ENCODE results near the gene ATXN7L1. TPM values are rescaled to one million over a fixed set of nuclear protein-coding genes. Genes with fewer than 3 reads are reported as not detected.
"Not testable (repeated sequence)": the region's sequence is repeated elsewhere in the genome, so short reads cannot be mapped to it uniquely, and the experiment has no call there.

Gene ATXN7L1
- total and polyA plus RNA-seq, 4 donors: 7.1 to 11.0 (median 8.5) TPM

DNA sequence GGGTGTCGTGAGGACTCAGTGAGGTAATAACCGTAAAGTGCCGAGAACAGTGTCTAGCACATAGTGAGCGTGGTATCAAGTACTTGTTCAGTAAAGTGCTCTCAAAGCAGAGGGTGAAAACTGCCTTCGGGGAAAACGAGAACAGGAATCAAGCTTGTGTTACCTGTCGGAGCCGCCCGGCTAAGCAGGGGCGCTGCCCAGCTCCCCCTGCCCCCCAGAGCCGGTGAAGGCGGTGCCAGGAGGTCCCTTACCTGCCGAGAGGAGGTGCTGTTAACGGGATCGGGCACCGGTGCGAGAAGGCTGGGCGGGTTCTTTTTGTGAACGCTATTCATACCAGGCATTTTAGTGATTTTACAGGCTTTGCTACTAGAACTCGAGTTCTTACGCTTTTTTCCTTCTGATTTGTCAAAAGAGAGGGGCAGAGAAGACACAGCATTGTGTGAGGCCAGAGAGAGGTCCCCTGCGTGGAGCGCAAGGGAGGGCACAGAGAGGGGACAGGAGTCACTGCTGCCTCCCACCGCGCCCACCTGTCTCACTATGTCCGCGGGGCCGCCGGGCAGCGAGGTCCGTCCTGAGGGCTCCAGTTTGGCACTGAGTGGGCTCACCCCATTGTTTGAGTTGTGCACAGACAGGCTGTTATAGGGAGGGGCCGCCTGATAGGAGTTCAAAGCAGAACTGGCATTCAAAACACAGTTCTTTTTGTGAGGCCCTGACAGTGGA, 262.6 kb downstream of the ATXN7L1 start:
- Histone ChIP-seq H3K9me3 (ENCODE audit: control insufficient read depth, insufficient read depth, low read length) (no peaks in the 10 kb centered on the region), H3K27ac (ENCODE audit: low read depth, low read length) (no peak overlapping the region), H3K4me1 (ENCODE audit: control insufficient read depth, insufficient read depth, low read length) (peaks cover 8% of the 10 kb centered on the region), H3K27me3 (ENCODE audit: control insufficient read depth, insufficient read depth, low read length) (no peaks in the 10 kb centered on the region), H3K4me3 (ENCODE audit: low read depth, low read length) (no peak overlapping the region), H3K36me3 (ENCODE audit: control insufficient read depth, insufficient read depth, low read length) (peaks cover 46% of the 10 kb centered on the region)
- WGBS (ENCODE audit: insufficient coverage): 93% methylated on average over 32 of the region's 32 CpGs
- DNase-seq (ENCODE audit: low read depth in 4 of 6, low spot score in 6 of 6): no peak

DNA sequence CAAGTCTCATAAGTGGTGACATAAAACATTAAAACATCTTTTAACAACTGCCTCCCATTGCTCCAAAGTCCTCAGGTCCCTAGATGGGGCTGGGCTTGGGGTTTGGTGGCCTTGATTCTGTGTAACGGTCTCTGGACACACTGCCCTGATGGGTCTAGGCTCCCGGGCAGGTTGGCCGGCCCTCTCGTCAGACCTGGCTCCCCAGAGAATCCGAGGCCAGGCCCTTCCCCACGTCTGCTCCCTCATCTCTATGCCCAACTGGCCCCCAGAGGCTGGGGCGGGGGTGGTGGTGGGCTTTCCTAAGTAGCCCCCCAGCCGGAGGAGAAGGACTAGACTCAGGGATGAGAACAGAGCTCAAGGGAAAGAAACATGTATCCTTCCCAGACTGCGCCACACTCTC, 263.6 kb downstream of the ATXN7L1 start:
- Histone ChIP-seq H3K9me3 (ENCODE audit: control insufficient read depth, insufficient read depth, low read length) (no peaks in the 10 kb centered on the region), H3K36me3 (ENCODE audit: control insufficient read depth, insufficient read depth, low read length) (peaks cover 43% of the 10 kb centered on the region), H3K4me1 (ENCODE audit: control insufficient read depth, insufficient read depth, low read length) (peaks cover 7% of the 10 kb centered on the region), H3K27me3 (ENCODE audit: control insufficient read depth, insufficient read depth, low read length) (no peaks in the 10 kb centered on the region), H3K4me3 (ENCODE audit: low read depth, low read length) (no peak overlapping the region), H3K27ac (ENCODE audit: low read depth, low read length) (no peak overlapping the region)
- 93% methylated on average over 2 of the region's 9 CpGs for WGBS (ENCODE audit: insufficient coverage)
- DNase-seq (ENCODE audit: low read depth in 4 of 6, low spot score in 6 of 6): no peak

- peaks cover 39% of the 10 kb centered on the region for H3K36me3 ChIP-seq (ENCODE audit: control insufficient read depth, insufficient read depth, low read length)
- no peak overlapping the region for H3K4me3 ChIP-seq (ENCODE audit: low read depth, low read length)
- H3K4me1 ChIP-seq (ENCODE audit: control insufficient read depth, insufficient read depth, low read length): peaks cover 4% of the 10 kb centered on the region
- H3K27ac ChIP-seq (ENCODE audit: low read depth, low read length): no peak overlapping the region
- WGBS (ENCODE audit: insufficient coverage): 81% methylated on average over 9 of the region's 16 CpGs
- no peaks in the 10 kb centered on the region for H3K27me3 ChIP-seq (ENCODE audit: control insufficient read depth, insufficient read depth, low read length)
- DNase-seq (ENCODE audit: low read depth in 4 of 6, low spot score in 6 of 6): peak in 1 of 6 donors; percentile 29
- no peaks in the 10 kb centered on the region for H3K9me3 ChIP-seq (ENCODE audit: control insufficient read depth, insufficient read depth, low read length)
Measured at GRCh38 chr7:105611856-105612775, 264.3 kb downstream of the ATXN7L1 start.

- Histone ChIP-seq H3K9me3 (ENCODE audit: control insufficient read depth, insufficient read depth, low read length) (no peaks in the 10 kb centered on the region), H3K4me1 (ENCODE audit: control insufficient read depth, insufficient read depth, low read length) (peaks cover 4% of the 10 kb centered on the region), H3K27me3 (ENCODE audit: control insufficient read depth, insufficient read depth, low read length) (no peaks in the 10 kb centered on the region), H3K4me3 (ENCODE audit: low read depth, low read length) (no peak overlapping the region), H3K36me3 (ENCODE audit: control insufficient read depth, insufficient read depth, low read length) (peaks cover 31% of the 10 kb centered on the region), H3K27ac (ENCODE audit: low read depth, low read length) (no peak overlapping the region)
- DNase-seq (ENCODE audit: low read depth in 4 of 6, low spot score in 6 of 6): peak in 1 of 6 donors; percentile 43
- no CpG with 5 or more reads among the region's 8 CpGs for WGBS (ENCODE audit: insufficient coverage)
Measured at GRCh38 chr7:105610165-105610930, 266.1 kb downstream of the ATXN7L1 start.

GRCh38 chr7:105602325-105603305, 273.8 kb downstream of the ATXN7L1 start:
- Histone ChIP-seq H3K27ac (ENCODE audit: low read depth, low read length) (no peak overlapping the region), H3K9me3 (ENCODE audit: control insufficient read depth, insufficient read depth, low read length) (no peaks in the 10 kb centered on the region), H3K36me3 (ENCODE audit: control insufficient read depth, insufficient read depth, low read length) (no peaks in the 10 kb centered on the region), H3K4me3 (ENCODE audit: low read depth, low read length) (no peak overlapping the region), H3K27me3 (ENCODE audit: control insufficient read depth, insufficient read depth, low read length) (no peaks in the 10 kb centered on the region), H3K4me1 (ENCODE audit: control insufficient read depth, insufficient read depth, low read length) (peaks cover 3% of the 10 kb centered on the region)
- peak in 2 of 6 donors; percentile 21 to 32 for DNase-seq (ENCODE audit: low read depth in 4 of 6, low spot score in 6 of 6)
- WGBS (ENCODE audit: insufficient coverage): 81% methylated on average over 10 of the region's 19 CpGs

DNA sequence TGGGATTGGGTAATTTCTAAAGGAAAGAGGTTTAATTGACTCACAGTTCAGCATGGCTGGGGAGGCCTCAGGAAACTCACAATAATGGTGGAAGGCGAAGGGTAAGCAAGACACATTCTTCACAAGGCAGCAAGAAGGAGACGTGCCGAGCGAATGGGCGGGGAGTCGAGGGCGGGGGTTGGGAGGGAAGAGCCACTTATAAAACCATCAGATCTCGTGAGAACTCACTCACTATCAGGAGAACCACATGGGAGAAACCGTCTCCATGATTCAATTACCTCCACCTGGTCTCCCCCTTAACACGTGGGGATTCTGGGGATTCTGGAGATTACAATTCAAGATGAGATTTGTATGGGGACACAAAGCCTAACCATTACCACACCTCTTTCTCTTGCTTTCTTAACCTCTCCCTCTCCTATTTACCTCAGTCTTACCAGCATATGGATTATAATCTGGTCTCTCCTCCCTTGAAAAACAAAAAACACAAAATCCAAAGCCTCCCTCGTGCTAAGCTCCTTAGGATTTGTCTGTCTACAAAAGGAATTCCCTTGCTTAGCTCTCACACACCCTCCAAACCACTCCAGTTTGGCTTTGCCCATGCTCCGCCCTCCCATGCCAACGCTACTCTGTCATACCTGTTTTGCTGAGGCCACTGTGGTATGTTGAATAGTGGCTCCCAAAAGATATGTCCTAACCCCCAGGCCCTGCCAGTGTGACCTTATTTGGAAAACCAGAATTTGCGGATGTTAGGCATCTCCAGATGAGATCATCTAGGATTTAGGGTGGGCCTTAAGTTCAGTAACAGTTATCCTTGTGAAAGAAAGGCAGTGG, 275.5 kb downstream of the ATXN7L1 start:
- H3K4me1 ChIP-seq (ENCODE audit: control insufficient read depth, insufficient read depth, low read length): peaks cover 3% of the 10 kb centered on the region
- no peaks in the 10 kb centered on the region for H3K9me3 ChIP-seq (ENCODE audit: control insufficient read depth, insufficient read depth, low read length)
- H3K27ac ChIP-seq (ENCODE audit: low read depth, low read length): no peak overlapping the region
- H3K36me3 ChIP-seq (ENCODE audit: control insufficient read depth, insufficient read depth, low read length): no peaks in the 10 kb centered on the region
- H3K4me3 ChIP-seq (ENCODE audit: low read depth, low read length): no peak overlapping the region
- DNase-seq (ENCODE audit: low read depth in 4 of 6, low spot score in 6 of 6): no peak
- H3K27me3 ChIP-seq (ENCODE audit: control insufficient read depth, insufficient read depth, low read length): no peaks in the 10 kb centered on the region
- WGBS (ENCODE audit: insufficient coverage): 79% methylated on average over 6 of the region's 14 CpGs

- 62% methylated on average over 2 of the region's 3 CpGs for WGBS (ENCODE audit: insufficient coverage)
- peaks cover 3% of the 10 kb centered on the region for H3K4me1 ChIP-seq (ENCODE audit: control insufficient read depth, insufficient read depth, low read length)
Measured at GRCh38 chr7:105599551-105599950, 276.8 kb downstream of the ATXN7L1 start.

GRCh38 chr7:105599080-105599479, 277.3 kb downstream of the ATXN7L1 start:
- H3K27me3 ChIP-seq (ENCODE audit: control insufficient read depth, insufficient read depth, low read length); H3K4me3 ChIP-seq (ENCODE audit: low read depth, low read length); H3K4me1 ChIP-seq (ENCODE audit: control insufficient read depth, insufficient read depth, low read length); DNase-seq (ENCODE audit: low read depth in 4 of 6, low spot score in 6 of 6); H3K27ac ChIP-seq (ENCODE audit: low read depth, low read length); H3K9me3 ChIP-seq (ENCODE audit: control insufficient read depth, insufficient read depth, low read length); H3K36me3 ChIP-seq (ENCODE audit: control insufficient read depth, insufficient read depth, low read length): not testable (repeated sequence)
- 93% methylated on average over 3 of the region's 8 CpGs for WGBS (ENCODE audit: insufficient coverage)

More at GRCh38 chr7:105599551-105599950, 276.8 kb downstream of the ATXN7L1 start:
- Histone ChIP-seq H3K4me3 (ENCODE audit: low read depth, low read length) (no peak overlapping the region), H3K27me3 (ENCODE audit: control insufficient read depth, insufficient read depth, low read length) (no peaks in the 10 kb centered on the region), H3K27ac (ENCODE audit: low read depth, low read length) (no peak overlapping the region), H3K9me3 (ENCODE audit: control insufficient read depth, insufficient read depth, low read length) (no peaks in the 10 kb centered on the region), H3K36me3 (ENCODE audit: control insufficient read depth, insufficient read depth, low read length) (no peaks in the 10 kb centered on the region)
- no peak for DNase-seq (ENCODE audit: low read depth in 4 of 6, low spot score in 6 of 6)

All from spinal cord (tissue), 10 donors.